ENCODE measurements around the gene KIRREL3.

The KIRREL3 gene

GRCh38 chr11:126479178-126479930, 521.2 kb downstream of the KIRREL3 start:
- no peak for DNase-seq

DNA sequence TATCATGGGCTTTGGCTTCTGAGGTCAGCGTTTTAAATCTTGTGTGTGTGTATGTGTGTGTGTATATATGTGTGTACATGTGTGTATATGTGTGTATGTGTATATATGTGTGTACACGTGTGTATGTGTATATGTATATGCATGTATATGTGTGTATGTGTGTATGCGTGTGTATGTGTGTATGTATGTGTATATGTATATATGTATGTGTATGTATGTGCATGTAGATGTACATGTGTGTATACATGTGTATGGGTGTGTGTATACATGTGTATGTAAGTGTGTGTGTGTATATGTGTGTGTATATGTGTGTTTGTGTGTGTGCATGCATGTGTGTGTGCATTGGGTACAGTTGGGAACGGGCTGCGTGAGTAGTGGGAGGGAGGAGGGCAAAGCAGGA, 522.1 kb downstream of the KIRREL3 start:
- DNase-seq, result no peak

DNA sequence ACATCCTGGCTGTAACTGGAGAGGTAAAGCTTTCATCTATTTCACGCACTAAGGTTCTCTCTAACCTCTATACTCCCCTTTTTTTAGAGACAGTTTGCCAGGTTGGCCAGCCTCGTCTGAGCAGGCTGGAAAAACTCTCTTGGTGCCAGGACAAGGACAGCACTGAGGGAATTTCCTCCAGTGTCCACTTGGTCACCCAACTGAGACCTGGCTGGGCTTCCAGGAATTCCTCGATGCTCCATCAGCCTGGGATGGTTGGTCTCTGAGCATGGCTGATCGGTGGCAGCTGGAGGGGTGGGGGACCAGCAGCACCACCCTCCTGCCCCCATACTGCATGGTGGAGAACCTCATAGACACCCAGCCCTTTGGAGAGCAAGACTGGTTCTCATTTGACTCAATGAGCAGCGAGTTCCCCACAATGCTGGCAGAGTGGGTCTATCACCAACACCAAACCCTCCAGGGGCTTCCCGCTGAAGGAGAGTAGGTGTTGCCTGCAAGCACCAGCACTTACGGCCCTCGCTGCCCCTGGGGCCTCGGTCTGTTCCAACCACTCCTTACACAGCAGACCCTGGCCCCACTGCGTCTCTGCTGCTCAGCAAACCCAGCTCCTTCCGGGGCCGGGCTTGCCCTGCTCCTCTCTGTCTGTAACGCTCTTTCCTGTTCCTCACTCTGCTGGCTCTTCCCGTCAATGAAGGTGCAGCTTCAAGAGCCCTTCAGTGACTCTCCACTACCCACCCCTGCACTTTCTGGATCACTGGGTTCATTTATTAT, 522.9 kb downstream of the KIRREL3 start:
- DNase-seq, result peak; percentile 42

DNA sequence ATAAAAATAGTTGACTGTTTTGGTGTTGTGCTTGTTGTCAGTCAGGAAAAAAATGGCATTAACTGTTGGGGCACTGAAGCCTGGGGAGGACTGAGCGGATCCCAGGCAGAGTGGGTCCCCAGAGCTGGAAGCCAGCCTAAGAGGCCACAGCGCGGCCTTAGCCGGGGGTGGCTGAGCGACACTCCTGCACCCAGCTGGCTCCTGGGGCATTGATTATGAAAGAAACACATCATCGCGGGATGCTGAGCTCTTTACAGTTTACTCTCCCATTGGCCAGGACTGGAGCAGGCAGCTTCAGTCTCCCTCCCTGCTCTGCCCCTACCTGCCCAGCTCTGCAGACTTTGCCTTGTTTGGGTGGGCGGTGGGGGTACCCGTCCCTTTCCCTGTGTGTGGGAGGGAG, 523.6 kb downstream of the KIRREL3 start:
- no peak for DNase-seq

- DNase-seq, result no peak
Measured at GRCh38 chr11:126476266-126476924, 524.2 kb downstream of the KIRREL3 start.

GRCh38 chr11:126475014-126475991, 525.3 kb downstream of the KIRREL3 start:
- DNase-seq, result no peak

- no peak for DNase-seq
Measured at GRCh38 chr11:126474220-126474619, 526.4 kb downstream of the KIRREL3 start.

DNA sequence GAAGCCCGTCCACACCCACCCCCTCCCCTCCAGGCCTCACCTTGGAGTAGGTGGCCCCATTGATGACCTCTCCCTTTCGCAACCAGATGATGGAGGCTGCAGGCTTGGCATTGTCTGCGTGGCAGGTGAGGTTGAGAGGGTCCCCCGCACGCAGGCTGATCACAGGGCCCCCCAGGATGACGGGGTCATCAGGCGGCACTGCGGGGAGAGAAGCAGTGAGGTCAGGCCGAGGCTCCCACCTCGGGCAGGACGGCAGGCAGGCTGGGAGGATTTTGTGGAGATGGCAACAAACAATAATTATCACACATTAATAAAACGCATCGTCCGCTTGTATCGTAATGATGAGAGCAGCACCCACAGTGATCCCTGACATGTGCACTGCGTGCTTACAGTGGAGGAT, 527.3 kb downstream of the KIRREL3 start:
- no peak for DNase-seq

GRCh38 chr11:126469311-126469710, 531.3 kb downstream of the KIRREL3 start:
- no peak for DNase-seq

DNA sequence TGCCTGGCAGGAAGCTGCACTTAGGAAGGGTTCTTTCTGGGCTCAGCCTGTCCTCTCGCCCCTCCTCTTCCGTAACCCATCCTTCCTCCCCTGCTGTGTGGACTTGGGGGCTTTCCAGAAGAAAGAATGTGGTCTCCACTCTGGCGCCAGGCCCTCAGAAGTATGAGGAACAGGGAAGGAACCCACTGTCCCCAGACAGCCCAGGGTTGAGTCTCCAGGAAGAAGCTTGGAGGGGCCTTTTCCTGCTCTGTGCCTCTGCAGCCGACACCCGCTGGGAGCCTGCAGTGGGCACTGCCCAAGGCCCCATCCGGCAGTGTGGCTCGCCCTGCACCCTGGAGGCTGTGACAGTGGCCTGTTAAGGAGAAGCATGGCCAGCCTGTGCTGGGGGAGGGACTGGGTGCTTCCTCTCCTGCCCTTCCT, 532.5 kb downstream of the KIRREL3 start:
- DNase-seq, result no peak

GRCh38 chr11:126467471-126467870, 533.1 kb downstream of the KIRREL3 start:
- no peak for DNase-seq

GRCh38 chr11:126467046-126467370, 533.6 kb downstream of the KIRREL3 start:
- DNase-seq, result no peak

DNA sequence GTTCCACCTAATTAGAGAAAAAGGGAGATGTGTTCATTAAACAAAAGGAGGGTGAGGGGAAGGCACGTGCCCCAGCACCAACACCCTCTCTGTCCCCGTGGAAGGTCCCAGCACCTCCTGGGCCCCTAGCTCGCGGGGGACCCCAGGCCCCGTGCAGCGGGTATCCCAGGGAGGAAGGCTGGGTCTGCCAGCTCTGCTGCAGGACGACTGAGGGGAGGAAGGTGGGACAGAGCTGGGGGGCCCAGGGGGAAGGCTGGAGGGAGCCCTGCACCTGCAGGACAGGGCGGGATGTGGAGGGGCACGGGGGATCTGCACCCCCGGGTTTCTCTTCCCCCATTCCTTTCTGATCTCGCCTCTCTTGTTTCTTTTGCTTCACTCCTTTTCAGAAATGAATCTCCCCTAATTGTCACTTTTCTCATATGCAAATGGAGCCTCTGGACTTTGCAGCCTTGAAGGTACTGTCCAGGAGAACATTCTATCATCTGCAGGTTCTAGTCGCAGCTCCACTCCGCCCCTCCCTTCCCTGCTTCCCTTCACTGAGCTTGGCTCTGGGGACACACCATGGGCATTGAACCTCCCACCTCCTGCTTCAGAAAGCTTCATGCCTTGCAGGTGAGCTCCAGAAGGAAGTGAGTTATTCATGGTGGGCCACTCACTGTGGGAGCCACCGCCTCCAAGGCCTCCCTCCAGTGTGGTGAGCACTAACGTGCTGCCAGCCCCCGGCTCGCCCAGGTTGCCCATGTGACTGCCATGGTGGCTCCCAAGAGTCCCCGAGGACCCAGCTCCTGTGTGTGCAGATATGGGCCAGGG, 534.1 kb downstream of the KIRREL3 start:
- no peak for DNase-seq

DNA sequence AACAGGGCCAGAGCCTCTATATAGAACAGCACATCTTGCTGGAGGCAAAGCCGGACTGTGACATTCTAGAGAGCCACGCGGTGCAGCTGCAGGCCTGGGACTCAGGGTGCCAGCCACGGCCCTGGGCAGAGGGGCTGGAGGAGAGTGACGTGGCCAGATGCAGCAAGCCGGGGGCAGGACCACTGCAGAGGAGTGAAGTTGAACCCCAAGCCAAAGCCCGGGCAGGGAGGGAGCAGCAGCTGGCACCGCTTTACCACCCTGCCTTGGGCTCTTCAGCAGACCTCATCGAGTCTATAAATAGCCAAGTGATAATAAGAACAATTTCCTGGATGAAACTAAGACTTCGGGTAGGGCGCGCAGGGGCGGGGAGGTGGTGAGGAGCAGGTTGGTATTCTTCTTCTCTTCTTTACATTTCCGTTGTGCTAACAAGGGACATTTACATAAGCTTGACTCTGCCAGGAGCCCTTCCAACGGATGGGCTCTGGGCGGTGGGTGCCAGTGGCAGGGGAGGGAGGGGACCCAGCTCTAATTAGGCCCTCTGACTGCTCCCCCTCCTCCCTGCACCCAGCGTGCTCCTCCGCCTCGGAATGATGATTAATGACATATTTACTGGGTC, 534.9 kb downstream of the KIRREL3 start:
- peak; percentile 15 for DNase-seq

DNA sequence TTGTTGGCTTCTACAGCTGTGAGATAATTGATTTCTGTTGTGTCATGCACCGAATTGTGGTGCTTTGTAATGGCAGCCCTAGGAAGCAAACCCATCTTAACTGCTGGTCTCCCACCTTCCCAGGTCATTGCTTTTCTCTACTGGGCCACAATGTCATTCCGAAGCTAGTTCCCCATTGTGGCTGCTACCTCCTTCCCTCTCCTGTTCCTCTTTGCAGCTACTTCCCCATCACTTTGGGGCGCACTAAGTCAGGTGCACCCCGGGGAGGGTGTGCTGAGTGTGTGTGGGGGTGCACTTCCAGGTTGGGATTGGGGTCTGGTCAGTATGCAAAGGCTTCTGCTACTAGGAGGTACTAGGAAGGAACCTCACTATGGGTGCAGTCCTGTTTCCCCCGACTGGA, 535.8 kb downstream of the KIRREL3 start:
- DNase-seq, result no peak

DNA sequence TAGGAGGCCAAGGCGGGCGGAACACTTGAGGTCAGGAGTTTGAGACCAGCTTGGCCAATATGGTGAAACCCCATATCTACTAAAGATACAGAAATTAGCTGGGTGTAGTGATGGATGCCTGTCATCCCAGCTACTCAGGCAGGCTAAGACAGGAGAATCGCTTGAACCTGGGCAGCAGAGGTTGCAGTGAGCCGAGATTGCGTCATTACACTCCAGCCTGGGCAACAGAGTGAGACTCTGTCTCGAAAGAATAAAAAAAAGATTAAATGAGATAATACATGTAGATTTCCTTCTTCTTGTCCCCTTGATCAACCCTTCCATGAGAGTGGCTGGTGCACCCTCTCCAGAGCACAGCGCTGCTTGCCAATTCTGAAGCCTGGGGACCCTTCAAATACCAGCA, 538.1 kb downstream of the KIRREL3 start:
- no peak for DNase-seq

DNA sequence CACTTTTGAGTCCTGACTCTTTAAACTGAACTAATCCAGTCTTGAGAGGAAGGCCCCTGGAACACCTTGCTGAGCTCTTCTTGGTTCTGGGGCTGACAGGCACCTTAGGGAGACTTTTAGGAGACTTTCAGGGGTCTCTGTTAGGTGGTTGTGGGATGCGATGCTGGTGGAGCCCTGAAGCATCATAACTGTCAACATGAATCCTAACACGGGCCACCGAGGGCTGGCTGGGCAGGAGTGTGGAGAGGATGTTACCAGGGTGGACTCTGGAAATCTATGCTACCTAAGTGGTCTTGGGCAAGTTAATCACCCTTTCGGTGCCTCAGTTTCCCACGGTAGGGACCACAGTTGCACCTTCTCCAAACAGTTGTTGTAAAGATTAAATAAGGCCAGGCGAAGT, 538.6 kb downstream of the KIRREL3 start:
- no peak for DNase-seq

DNA sequence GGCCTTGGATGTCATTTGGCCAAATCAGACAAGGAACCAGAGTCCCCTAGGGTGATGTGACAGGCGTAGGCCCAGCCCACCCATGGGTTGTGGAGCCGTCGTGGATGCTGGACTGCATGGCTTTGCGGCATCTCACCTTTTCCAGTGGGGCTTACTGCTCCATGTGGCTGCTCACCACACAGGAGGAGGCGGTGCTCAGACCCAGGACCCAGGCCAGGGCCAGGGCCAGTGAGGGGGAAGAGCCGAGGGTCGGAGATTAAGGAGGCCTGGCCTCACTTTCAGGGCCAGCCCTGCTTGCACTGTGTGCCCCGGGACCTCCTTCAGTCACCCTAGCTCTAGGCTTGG, 539.5 kb downstream of the KIRREL3 start:
- DNase-seq, result no peak

DNA sequence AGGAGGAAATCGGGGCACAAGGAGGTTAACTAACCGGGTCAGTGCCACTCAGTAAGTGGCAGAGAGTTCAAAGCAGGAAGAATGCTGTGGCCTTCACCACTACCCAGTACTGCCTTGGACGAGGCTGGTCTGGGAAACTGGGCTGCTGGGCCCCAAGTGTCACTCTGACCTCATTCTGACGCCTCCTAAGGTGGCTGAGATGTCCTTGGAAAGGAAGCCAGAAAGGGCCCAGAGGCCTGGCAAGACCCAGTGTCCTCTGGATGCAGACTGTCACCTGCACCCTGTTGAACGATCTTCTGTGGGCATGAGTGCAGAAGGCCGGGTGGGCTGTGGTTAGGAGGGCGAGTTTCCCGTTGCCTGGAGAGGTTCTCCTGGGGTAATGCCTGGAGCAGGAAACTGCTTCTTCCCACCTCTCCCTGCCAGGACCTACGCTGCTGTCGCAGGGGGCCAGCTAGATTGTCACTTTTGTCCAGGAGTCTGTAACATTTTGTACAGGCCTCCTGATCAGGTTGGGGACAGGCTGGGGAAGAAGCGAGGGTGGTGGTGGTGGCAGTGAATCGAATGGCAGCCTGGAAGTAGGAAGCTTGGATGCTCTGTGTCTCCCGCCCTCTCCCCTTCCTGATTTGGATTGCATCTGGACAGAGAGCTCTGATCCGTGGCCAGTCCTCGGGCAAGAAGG, 540.0 kb downstream of the KIRREL3 start:
- DNase-seq, result no peak

DNA sequence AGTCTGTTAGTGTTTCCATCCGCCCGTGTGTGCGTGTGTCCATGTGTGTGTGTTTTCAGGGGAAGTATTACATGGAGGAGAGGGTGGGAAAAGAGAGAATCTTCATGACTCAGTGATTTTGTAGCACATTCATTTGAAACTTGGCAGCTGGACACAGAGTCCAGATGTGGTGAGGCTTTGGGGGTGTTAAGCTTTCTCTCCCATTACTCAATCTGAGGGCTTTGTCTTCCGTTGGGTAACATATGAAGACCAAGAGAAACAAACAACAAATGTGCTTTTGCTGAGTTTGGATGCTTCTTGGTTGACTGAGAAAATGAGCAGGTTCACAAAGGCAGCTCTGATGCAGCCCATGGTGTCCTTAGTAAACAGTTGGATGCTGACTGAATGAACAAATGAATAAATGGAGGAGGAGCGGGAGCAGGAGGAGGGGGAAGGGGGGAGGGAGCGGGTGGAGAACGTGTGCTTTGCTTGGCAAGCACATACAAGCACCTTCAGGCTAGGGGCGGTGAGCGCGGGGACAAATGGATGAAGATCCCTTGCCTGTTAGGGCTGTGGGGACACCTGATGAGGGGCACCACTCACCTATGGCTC, 540.8 kb downstream of the KIRREL3 start:
- no peak for DNase-seq

DNA sequence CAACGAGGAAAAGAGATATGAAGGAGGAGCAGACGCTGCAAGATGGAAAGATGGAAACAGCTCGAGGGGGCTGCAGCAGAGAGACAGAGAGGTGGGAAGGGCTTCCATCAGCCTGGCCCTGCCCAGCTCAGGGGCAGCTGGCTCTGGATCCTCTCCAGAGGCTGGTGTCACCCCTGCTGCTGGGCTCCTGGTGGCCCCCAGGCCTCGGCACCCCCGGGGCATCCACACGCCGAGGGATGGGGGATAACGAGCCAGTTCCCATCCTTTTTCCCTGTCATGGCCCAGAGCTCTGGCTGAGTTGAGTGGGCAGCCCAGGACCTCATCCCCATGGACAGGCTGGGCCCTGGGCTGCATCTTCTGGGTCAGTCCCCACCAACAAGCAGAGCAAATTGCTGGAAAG, 542.8 kb downstream of the KIRREL3 start:
- DNase-seq, result no peak
